Anterior cingulate cortex (tissue), 58 donors: ENCODE data around the gene FXYD4.
"Not testable (repeated sequence)": the region's sequence is repeated elsewhere in the genome, so short reads cannot be mapped to it uniquely, and the experiment has no call there.

Source experiments
- DNase-seq, 58 donors: peaks; one replicate each; lab custom pipeline; 2025; lab: John Stamatoyannopoulos, UW

FXYD4 gene

GRCh38 chr10:43409385-43410109 lies 38.1 kb downstream of the FXYD4 start:
- DNase-seq: peak in 18 of 58 donors; percentile 8 to 64 (median 44)

GRCh38 chr10:43410345-43410744 lies 38.9 kb downstream of the FXYD4 start:
- DNase-seq: peak in 2 of 58 donors; percentile 5

- DNase-seq: no peak
Observed at GRCh38 chr10:43411536-43411935, 40.1 kb downstream of the FXYD4 start.

GRCh38 chr10:43415544-43415943 lies 44.1 kb downstream of the FXYD4 start:
- DNase-seq: no peak

- peak in 3 of 58 donors; percentile 6 to 16 (median 9) for DNase-seq
Observed at GRCh38 chr10:43417950-43418768, 46.7 kb downstream of the FXYD4 start.

- DNase-seq: peak in 1 of 58 donors; percentile 45
Observed at GRCh38 chr10:43419997-43420368, 48.5 kb downstream of the FXYD4 start.

GRCh38 chr10:43420369-43421200 lies 49.1 kb downstream of the FXYD4 start:
- peak; percentile 49 to 88 (median 79) for DNase-seq

- DNase-seq: no peak
Observed at GRCh38 chr10:43421201-43421507, 49.7 kb downstream of the FXYD4 start.

- DNase-seq: no peak
Observed at GRCh38 chr10:43421519-43421918, 50.1 kb downstream of the FXYD4 start.

- DNase-seq: not testable (repeated sequence)
Observed at GRCh38 chr10:43421944-43422343, 50.5 kb downstream of the FXYD4 start.

GRCh38 chr10:43424416-43424815 lies 53.0 kb downstream of the FXYD4 start:
- DNase-seq: no peak
